LNCaP clone FGC (cell line): ENCODE results near the gene PLAU.
A peak's percentile ranks its signal among the peaks of the same experiment; 100 is the strongest.
"Not testable (repeated sequence)": the region's sequence is repeated elsewhere in the genome, so short reads cannot be mapped to it uniquely, and the experiment has no call there.

Source experiments
- DNase-seq: peaks from one replicate; pipeline ENCODE4 v3.0.0-alpha.2; 2011; ENCODE audit warnings: low read depth
- H3K4me3 ChIP-seq: 2 replicates; pipeline ENCODE4 v1.5.1; 2011; ENCODE audit warnings: mild to moderate bottlenecking, low read depth, low read length, control low read depth
- TF ChIP-seq, protein P1 (sequence below): IDR thresholded peaks from 2 replicates; pipeline ENCODE4 v1.5.1; 2012; ENCODE audit warnings: mild to moderate bottlenecking; ENCODE audit not compliant: control insufficient read depth, insufficient read depth; ENCODE audit errors: extremely low read depth

PLAU gene

DNA sequence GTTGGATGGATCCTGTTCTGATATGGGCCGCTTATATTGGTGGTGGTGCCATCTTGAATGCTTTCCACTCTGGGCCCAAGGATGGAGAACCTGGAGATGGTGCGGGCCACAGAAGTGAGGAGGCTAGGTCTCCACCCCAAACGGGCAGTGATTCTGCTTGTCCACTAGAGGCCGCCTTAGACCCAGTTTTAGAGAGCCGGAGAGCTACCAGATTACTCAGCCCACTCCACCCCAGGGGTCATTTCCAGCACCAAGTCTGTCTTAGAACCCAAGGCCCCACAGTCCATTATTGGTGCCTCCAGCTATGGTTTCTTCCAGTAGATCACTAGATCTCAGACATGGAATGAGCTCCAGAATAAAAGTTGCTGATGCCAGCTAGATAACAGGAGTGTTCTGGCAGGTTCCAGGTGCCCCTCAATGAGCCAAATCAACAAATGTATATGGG is 24.8 kb upstream of the PLAU start:
- DNase-seq: no peak
- H3K4me3 ChIP-seq: no peak overlapping the region
- TF ChIP-seq, protein P1, sequence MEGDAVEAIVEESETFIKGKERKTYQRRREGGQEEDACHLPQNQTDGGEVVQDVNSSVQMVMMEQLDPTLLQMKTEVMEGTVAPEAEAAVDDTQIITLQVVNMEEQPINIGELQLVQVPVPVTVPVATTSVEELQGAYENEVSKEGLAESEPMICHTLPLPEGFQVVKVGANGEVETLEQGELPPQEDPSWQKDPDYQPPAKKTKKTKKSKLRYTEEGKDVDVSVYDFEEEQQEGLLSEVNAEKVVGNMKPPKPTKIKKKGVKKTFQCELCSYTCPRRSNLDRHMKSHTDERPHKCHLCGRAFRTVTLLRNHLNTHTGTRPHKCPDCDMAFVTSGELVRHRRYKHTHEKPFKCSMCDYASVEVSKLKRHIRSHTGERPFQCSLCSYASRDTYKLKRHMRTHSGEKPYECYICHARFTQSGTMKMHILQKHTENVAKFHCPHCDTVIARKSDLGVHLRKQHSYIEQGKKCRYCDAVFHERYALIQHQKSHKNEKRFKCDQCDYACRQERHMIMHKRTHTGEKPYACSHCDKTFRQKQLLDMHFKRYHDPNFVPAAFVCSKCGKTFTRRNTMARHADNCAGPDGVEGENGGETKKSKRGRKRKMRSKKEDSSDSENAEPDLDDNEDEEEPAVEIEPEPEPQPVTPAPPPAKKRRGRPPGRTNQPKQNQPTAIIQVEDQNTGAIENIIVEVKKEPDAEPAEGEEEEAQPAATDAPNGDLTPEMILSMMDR: peak; percentile 84

DNA sequence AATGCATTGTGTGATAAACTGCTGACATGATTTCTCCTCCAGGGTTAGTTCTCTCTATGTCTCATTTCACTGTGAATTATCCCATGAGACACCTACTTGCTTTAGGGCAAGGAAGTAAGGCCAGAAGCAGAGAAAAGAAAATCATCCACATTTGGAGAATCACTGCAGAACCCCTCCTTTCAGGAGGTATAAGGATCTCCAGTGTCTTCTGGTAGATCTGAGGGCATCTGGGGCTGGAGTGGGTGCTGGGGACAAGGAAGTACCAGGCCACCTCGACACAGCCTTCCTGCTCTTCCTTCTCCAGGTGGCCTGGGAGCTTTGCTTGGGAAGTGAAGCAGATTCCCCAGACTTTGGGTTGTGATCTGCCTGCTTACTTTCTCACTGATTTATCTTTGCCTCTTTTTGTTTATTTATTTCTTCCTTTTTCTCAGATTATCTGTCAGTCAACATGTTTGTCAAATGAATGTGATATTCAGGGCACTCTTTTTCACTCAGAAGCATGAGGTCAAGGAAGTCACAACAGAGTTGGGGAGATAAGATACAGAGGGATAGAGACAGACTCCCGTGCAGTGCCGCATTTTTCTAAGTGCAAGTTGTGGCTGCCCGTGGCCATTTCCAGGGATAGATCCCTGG is 24.2 kb upstream of the PLAU start:
- no peak for DNase-seq
- TF ChIP-seq, protein P1: no peak
- H3K4me3 ChIP-seq: no peak overlapping the region

DNA sequence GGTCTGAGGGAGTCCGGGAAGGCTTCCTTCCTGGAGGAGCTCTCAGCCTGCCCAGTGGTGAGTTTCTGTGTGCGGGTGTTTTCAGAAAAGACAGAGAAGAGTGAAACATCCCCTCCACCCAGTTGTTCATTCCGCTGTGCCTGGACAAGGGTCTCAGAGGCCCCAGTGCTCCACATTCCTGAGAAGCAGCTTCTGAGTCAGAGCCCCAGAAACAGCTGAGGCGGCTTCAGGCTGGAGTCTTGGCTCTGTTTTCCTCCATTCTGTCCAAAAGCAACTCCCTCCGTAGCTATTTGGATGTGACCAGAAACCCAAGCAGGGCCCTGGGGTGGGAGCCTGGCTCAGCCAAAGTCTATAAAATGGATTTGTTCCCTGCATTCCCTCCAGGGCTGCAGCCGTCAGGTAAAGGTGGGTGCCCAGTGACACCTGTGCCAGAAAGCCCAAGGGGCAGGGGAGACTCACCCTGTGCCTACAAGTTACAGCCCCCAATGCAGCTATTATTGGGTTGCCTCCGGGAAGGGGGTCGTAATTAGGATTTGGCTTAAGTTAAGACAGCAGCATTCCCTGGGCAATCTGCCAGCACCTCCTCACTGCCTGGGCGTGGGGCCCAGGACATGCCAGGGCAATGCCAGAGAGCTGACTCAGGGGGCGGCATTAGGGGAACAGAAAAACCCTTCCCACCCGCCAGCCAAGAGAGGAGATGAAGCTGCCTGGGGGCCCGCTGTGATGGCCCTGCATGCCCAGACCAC is 23.5 kb upstream of the PLAU start:
- no peak for DNase-seq
- TF ChIP-seq, protein P1: no peak
- no peak overlapping the region for H3K4me3 ChIP-seq

DNA sequence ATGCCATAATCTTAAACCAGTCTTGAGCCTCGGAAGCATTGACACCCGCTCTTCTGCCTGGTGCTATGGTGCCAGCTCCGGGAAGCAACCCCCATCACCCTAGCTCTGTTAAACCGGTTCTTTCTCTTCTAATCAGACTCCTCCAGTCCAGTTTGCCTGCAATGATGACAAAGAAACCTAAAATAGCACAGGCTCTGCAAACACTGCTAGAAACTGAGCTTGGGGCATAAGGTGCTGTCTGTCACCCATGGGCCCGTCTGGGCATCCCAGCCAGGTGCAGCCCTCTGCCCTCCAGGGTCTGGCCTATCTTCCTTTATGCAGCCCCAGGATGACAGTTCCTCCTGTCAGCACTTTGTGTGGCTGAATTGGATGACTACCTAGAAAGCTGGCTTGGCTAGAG is 22.4 kb upstream of the PLAU start:
- DNase-seq: peak; percentile 71
- TF ChIP-seq, protein P1: no peak
- H3K4me3 ChIP-seq: no peak overlapping the region

DNA sequence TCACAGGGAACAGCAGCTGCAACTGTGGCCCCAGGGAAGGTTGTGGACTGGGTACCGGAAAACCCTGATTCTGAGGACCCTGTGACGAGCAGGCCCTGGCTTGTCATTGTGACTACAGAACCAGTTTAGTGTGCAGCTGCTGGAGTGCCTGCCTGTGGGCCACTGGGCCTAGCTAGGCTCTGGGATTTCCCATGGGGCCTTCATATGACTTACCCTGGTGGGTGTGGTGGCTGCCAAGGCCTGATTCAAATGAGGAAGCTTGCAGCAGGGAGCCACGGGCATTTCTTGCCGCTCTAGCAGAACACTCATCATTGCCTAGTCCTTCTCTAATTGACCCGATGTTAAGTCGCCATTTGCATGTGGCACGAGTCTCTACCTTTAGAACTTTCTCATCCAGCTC is 21.9 kb upstream of the PLAU start:
- H3K4me3 ChIP-seq: no peak overlapping the region
- TF ChIP-seq, protein P1: no peak
- DNase-seq: no peak

DNA sequence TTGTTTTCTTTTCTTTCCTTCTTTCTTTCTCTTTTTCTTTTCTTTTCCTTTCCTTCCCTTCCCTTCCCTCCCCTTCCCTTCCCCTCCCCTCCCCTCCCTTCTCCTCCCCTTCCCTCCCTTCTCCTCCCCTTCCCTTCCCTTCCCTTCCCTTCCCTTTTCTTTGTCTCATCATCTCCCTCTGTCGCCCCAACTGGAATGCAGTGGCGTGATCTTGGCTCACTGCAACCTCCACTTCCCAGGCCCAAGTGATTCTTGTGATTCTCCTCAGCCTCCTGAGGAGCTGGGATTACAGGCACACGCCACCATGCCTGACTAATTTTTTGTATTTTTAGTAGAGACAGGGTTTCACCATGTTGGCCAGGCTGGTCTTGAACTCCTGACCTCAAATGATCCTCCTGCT is 21.5 kb upstream of the PLAU start:
- H3K4me3 ChIP-seq, DNase-seq: not testable (repeated sequence)

DNA sequence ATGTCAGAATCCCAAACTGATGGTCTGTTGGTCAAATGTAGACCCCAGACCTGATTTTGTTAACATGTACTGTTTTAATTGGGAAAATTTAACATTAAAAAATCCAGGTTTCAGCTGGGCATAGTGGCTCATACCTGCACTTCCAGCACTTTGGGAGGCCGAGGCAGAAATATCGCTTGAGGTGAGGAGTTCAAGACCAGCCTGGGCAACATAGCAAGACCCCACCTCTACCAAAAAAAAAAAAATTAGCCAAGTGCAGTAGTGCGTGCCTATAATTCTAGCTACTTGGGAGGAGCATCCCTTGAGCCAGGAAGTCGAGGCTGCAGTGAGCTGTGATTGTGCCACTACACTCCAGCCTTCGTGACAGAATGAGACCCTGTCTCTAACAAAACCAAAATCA is 20.7 kb upstream of the PLAU start:
- DNase-seq: no peak
- TF ChIP-seq, protein P1: no peak
- H3K4me3 ChIP-seq: no peak overlapping the region

DNA sequence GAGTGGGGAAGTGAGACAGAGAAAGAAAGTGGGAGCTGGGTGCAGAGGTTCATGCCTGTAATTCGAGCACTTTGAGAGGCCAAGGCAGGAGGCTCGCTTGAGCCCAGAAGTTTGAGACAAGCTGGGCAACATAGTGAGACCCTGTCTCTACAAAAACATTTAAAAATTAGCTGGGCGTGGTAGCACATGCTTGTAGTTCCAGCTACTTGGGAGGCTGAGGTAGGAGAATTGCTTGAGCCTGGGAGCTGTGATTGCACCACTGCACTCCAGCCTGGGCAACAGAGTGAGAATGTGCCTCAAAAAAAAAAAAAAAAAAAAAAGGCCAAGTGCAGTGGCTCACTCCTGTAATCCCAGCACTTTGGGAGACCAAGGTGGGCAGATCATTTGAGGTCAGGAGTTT is 20.1 kb upstream of the PLAU start:
- H3K4me3 ChIP-seq, DNase-seq: not testable (repeated sequence)
